NT2/D1 (cell line): ENCODE results near the gene OR52E2.
"Not testable (repeated sequence)": the region's sequence is repeated elsewhere in the genome, so short reads cannot be mapped to it uniquely, and the experiment has no call there.

Source experiments
- DNase-seq: peaks from one replicate; pipeline ENCODE4 v3.0.0-alpha.2; 2011; ENCODE audit warnings: low read depth, low spot score
- H3K27me3 ChIP-seq: 2 replicates; pipeline ENCODE4 v1.6.0; 2011; ENCODE audit warnings: mild to moderate bottlenecking; ENCODE audit not compliant: insufficient read length, insufficient read depth
- H3K36me3 ChIP-seq: 2 replicates; pipeline ENCODE4 v1.6.1; 2011; ENCODE audit warnings: mild to moderate bottlenecking, low read length, mixed read lengths; ENCODE audit not compliant: insufficient read depth, insufficient read length
- H3K4me1 ChIP-seq: 2 replicates; pipeline ENCODE4 v1.5.1; 2011; ENCODE audit not compliant: insufficient read depth, insufficient read length
- H3K4me3 ChIP-seq: 2 replicates; pipeline ENCODE4 v1.5.1; 2011; ENCODE audit warnings: low read depth; ENCODE audit not compliant: insufficient read length
- H3K9ac ChIP-seq: 2 replicates; pipeline ENCODE4 v1.6.0; 2011; ENCODE audit warnings: low read depth; ENCODE audit not compliant: insufficient read length
- H3K9me3 ChIP-seq: 2 replicates; pipeline ENCODE4 v1.5.1; 2011; ENCODE audit warnings: mild to moderate bottlenecking, low read length; ENCODE audit not compliant: insufficient read depth
- SUZ12 ChIP-seq: IDR thresholded peaks from 2 replicates; pipeline ENCODE4 v1.6.1; 2011; ENCODE audit not compliant: insufficient read length, insufficient read depth; ENCODE audit errors: extremely low read depth
- YY1 ChIP-seq: IDR thresholded peaks from 2 replicates; pipeline ENCODE4 v1.6.1; 2011; ENCODE audit not compliant: insufficient read length, insufficient read depth
- ZNF274 ChIP-seq: IDR thresholded peaks from 2 replicates; pipeline ENCODE4 v1.6.1; 2011; ENCODE audit warnings: mild to moderate bottlenecking, low read depth, low read length

Gene OR52E2

DNA sequence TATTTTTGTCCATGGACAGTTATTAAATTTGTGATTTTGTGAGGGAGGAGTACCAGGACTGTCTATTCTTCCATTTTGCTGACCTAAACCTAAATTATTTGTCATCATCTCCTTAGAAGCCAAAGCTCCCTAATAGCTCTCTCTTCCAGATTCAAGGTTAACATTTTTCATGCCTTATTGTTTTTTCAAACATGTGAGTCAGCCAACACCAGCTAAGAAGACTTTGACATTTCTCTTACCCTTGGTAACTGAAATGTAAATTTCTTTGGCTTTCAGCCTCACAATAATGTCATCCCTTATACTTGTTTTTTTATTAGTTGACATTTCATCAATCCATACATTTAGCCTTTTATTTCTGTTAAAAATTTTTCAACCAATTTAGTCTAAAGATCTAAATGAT, 29.1 kb upstream of the OR52E2 start:
- TF ChIP-seq SUZ12 (no peak), ZNF274 (no peak), YY1 (no peak)
- no peak overlapping the region for H3K9ac ChIP-seq
- no peaks in the 10 kb centered on the region for H3K4me1 ChIP-seq
- H3K4me3 ChIP-seq, result no peak overlapping the region
- no peaks in the 10 kb centered on the region for H3K27me3 ChIP-seq
- H3K36me3 ChIP-seq, result no peaks in the 10 kb centered on the region
- no peaks in the 10 kb centered on the region for H3K9me3 ChIP-seq
- no peak for DNase-seq

DNA sequence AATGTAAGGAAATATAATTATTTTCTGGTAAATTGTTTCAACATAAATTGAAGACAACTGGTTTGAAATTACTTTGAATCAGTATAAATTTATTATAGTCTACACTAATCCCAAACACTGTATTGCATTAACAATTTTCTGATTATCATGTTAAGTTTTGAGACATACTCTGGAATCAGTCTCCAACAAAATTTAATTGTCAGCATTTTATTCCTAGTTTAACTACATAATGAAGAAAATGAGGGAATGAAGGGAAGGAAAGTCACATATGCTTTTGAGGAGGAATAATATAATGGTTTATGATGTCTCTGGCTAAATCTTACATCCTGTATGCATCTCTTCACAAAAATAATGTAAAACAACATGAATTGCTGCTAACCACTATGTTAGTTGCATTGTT, 24.2 kb upstream of the OR52E2 start:
- H3K27me3 ChIP-seq, result no peaks in the 10 kb centered on the region
- no peak overlapping the region for H3K9ac ChIP-seq
- no peaks in the 10 kb centered on the region for H3K9me3 ChIP-seq
- H3K4me1 ChIP-seq, result no peaks in the 10 kb centered on the region
- no peak for DNase-seq
- no peaks in the 10 kb centered on the region for H3K36me3 ChIP-seq
- TF ChIP-seq YY1 (no peak), ZNF274 (no peak), SUZ12 (no peak)
- no peak overlapping the region for H3K4me3 ChIP-seq

- H3K27me3 ChIP-seq, result no peaks in the 10 kb centered on the region
- DNase-seq, result no peak
- H3K4me3 ChIP-seq, result no peak overlapping the region
- H3K9ac ChIP-seq, result no peak overlapping the region
- no peaks in the 10 kb centered on the region for H3K9me3 ChIP-seq
- TF ChIP-seq ZNF274 (no peak), SUZ12 (no peak), YY1 (no peak)
- no peaks in the 10 kb centered on the region for H3K4me1 ChIP-seq
- no peaks in the 10 kb centered on the region for H3K36me3 ChIP-seq
Measured at GRCh38 chr11:5081405-5081804, 22.0 kb upstream of the OR52E2 start.

DNA sequence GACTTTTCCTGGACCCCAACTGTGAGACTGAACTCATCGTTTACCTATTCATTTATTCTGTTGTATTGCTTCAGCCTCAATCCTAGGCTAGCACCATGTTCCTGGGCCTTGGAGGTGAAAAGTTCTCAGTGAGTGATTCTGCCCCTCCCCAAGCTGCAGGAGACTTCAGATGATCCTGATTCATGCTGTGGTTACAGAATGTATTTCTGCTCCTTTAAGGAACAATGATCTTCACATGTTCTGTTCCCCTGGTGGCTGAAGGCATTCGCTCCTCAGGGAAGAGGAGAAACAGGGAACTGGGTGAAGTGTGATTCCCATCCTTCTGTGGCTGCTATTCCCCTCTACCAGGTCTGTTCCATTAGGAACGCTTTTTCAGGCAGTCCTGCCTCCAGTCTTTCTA, 12.4 kb upstream of the OR52E2 start:
- no peak for DNase-seq
- TF ChIP-seq SUZ12 (no peak), YY1 (no peak)
- no peaks in the 10 kb centered on the region for H3K9me3 ChIP-seq
- H3K4me1 ChIP-seq, result no peaks in the 10 kb centered on the region
- no peak overlapping the region for H3K4me3 ChIP-seq
- H3K27me3 ChIP-seq, result no peaks in the 10 kb centered on the region
- no peaks in the 10 kb centered on the region for H3K36me3 ChIP-seq
- no peak overlapping the region for H3K9ac ChIP-seq

- Histone ChIP-seq H3K4me3 (no peak within 1 kb of the TSS), H3K9me3 (no peaks in the 10 kb centered on the region), H3K9ac (no peak within 1 kb of the TSS), H3K36me3 (no peaks in the 10 kb centered on the region), H3K27me3 (no peaks in the 10 kb centered on the region), H3K4me1 (no peaks in the 10 kb centered on the region)
- DNase-seq, result no peak
- TF ChIP-seq YY1, result no peak
Measured at GRCh38 chr11:5069272-5069671, 9.8 kb upstream of the OR52E2 start, which contains the start of gene OR52E1. OR52E1 (plus strand) TSS chr11:5069572.

GRCh38 chr11:5065027-5065426, 5.6 kb upstream of the OR52E2 start:
- Histone ChIP-seq H3K9ac (no peak overlapping the region), H3K27me3 (no peaks in the 10 kb centered on the region), H3K36me3 (no peaks in the 10 kb centered on the region), H3K4me1 (no peaks in the 10 kb centered on the region), H3K4me3 (no peak overlapping the region), H3K9me3 (no peaks in the 10 kb centered on the region)
- DNase-seq, result no peak
- no peak for TF ChIP-seq ZNF274
- no peak for TF ChIP-seq YY1
- no peak for TF ChIP-seq SUZ12

DNA sequence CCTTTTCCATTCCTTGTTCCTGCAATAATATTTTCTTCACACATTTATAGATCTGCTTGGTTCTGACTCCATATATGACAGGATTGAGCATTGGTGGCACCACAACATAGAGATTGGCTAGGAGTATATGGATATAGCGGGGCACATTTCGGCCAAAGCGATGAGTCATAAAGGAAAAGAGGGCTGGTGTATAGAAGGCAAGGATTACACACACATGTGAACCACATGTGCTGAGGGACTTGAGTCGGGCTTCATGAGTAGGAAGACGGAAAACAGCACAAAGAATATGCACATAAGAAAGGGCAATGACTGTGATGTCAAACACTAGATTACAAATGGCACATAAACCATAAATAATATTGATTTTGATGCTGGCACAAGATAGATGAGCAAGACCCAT, 748 bp downstream of the OR52E2 start:
- H3K4me1 ChIP-seq, H3K4me3 ChIP-seq, DNase-seq, H3K27me3 ChIP-seq, H3K36me3 ChIP-seq, H3K9ac ChIP-seq, H3K9me3 ChIP-seq: not testable (repeated sequence)

- TF ChIP-seq YY1, result no peak
- no peak for TF ChIP-seq ZNF274
- no peak for TF ChIP-seq SUZ12
- Histone ChIP-seq H3K4me3 (no peak overlapping the region), H3K27me3 (no peaks in the 10 kb centered on the region), H3K9me3 (no peaks in the 10 kb centered on the region), H3K36me3 (no peaks in the 10 kb centered on the region), H3K9ac (no peak overlapping the region), H3K4me1 (no peaks in the 10 kb centered on the region)
- DNase-seq, result no peak
Measured at GRCh38 chr11:5046754-5047330, 12.6 kb downstream of the OR52E2 start.
